ENCODE measurements around the gene KCNIP4.

Gene KCNIP4

DNA sequence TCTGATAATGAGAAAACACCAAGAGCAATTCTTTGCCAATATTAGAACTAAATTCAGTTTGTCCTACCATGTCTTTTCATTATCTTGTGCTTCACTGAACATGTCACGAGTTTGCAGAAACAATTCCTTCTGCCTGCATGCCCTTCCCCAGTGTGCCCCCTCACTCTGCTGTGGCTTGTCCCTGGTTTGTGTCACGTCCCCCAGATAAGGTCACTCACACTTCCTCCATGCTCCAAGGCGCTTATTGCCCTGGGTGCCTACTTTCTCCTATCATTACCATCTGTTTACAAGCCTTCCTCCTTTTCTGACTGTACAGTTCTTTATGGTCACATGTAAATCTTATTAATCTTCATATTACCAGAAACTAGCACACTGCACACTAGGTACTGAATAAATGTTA lies 394.1 kb downstream of the KCNIP4 start:
- DNase-seq, result no peak

DNA sequence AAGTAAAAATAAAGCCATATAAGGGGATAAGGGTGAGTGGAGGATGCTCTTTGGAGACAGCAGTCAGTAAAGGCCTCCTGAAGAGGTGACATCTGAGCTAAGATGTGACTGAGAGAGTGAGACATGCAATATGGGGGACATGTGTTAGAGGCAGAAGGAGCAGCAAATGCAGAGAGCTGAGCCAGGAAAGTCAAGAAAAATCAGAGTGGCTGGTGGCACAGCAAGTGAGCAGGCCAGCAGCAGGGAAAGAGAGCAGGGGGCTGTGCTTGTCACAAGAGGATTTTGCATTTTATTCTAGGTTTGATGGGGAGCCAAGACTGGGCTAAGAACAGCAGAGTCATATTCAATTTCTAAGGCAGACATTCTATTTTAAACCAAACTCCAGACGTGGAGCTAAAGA lies 394.5 kb downstream of the KCNIP4 start:
- DNase-seq, result no peak

DNA sequence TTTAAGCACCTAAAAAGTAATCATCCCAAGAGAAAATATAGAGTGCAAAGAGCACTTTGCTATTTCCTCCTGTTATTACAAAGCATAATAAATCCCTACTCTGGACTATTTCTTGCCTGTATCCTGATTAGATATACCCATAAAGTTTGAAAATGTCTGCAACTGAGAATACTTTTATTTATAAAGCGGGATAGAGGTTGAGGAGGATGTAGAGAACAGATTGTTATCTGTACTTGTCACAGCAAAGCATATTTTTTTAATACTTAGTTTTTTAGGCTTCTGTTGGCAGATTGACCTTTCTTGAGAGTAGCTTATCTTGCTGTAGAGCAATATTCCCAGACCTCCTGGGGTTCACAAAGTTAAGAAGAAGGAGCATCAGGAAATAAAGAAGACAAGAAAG lies 396.1 kb downstream of the KCNIP4 start:
- DNase-seq, result no peak

DNA sequence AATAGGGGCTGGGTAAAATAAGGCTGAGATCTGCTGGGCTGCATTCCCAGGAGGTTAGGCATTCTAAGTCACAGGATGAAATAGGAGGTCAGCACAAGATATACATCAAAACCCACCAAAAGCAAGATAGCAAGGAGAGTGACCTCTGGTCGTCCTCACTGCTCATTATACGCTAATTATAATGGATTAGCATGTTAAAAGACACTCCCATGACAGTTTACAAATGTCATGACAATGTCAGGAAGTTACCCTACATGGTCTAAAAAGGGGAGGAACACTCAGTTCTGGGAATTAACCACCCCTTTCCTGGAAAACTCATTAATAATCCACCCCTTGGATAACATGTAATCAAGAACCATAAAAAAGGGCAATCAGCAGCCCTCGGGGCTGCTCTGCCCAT lies 403.6 kb downstream of the KCNIP4 start:
- no peak for DNase-seq

DNA sequence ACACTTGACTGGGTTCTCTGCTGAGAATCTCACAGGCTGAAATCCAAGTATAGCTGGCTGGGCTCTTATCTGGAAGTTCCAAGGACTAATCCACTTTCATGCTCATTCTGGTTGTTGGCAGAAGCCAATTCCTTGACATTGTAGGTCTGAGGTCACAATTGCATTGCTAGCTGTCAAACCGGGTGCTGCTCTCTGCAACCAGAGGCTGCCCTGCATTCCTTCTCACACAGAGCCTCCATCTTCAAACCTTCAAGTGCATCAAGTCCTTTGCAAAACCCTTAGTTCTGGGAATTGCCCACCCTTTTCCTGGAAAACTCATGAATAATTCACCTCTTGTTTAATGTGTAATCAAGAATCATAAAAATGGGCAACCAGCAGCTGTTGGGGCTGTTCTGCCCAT lies 404.2 kb downstream of the KCNIP4 start:
- DNase-seq, result no peak

DNA sequence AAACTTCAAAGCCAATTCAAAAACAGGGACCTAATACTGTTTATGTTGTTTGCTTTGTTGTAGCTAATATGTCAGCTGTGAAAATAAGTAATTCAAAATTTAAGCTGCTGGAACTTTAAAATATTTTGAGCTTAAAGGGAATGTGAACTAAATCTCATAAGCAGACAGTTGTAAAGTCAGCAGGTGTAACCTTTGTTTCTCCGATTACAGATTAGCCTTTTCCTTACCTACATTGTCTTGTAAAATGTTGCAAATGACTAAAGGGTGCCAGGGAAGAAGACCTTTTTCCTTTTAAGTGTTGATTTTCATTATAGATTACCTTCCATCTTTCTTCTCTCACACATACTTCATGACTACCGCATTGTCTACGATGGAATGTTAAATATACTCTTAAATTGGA lies 405.1 kb downstream of the KCNIP4 start:
- no peak for DNase-seq

DNA sequence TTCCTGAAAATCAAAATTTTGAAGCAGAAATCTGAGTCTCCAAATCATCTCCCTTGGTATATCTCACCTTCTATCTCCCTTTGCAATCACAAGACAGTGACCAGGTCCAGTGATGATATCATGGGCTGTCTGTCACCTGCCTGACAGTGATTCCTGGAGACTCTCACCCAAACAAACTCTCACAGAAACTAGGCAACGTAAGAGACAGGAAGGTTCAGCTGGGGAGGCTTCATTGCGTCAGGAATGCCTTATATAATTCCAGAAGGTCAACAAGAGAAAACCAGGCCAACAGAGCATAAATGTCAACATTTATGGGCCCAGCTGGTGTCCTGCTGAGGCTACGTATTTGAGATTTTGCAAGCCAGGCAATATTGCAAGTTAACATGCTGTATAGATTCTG lies 412.7 kb downstream of the KCNIP4 start:
- DNase-seq, result no peak

DNA sequence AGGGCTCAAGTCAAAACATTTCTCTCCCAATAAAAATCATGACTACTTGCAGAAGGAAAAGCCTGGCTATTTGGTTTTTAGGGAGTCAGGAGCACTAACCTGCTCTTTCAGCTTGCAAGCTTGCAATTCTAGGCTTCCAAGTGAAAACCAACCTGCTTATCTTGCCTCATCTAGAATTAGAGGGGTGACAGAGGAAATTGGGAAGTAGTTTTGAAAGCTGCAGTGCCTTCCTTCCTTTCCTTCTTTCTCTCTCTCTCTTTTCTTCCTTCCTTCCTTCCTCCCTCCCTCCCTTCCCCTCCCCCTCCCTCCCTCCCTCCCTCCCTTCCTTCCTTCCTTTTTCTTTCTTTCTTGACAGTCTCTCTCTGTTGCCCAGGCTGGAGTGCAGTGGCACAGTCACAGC lies 417.5 kb downstream of the KCNIP4 start:
- no peak for DNase-seq

DNA sequence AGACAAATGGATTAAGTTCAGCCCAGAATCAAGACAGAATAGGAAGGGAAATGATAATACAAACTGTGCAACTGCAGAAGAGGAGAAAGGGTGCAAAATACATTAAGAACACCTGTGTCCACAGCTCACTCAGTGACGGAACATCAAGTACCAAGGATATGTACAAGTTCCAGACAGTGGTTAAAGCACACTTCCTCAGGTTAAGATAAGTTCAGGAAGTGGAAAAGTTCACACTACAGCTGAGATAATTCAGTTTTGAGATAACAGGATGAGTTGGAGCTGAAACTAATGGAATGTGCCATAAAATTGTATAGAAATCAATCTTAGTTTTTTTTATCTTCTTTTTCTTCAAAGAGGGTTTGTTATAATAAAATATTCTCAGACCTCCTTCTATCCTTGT lies 419.4 kb downstream of the KCNIP4 start:
- no peak for DNase-seq

DNA sequence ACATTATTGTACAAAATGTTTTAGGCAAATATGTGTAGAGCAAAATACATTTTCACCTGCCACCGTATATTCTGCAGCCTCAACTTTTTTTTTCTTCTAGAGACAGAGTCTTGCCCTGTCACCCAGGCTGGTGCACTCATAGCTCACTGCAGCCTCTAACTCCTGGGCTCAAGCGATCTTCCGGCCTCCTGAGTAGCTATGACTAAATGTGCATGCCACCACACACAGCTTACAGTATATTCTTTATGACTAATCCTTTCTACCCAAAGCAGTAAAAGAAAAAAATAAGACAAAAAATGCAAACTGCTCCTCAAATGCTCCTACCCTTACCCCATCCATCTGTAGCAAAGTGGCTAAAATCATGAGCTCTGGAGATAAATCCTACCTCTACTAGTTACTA lies 426.3 kb downstream of the KCNIP4 start:
- DNase-seq, result no peak

DNA sequence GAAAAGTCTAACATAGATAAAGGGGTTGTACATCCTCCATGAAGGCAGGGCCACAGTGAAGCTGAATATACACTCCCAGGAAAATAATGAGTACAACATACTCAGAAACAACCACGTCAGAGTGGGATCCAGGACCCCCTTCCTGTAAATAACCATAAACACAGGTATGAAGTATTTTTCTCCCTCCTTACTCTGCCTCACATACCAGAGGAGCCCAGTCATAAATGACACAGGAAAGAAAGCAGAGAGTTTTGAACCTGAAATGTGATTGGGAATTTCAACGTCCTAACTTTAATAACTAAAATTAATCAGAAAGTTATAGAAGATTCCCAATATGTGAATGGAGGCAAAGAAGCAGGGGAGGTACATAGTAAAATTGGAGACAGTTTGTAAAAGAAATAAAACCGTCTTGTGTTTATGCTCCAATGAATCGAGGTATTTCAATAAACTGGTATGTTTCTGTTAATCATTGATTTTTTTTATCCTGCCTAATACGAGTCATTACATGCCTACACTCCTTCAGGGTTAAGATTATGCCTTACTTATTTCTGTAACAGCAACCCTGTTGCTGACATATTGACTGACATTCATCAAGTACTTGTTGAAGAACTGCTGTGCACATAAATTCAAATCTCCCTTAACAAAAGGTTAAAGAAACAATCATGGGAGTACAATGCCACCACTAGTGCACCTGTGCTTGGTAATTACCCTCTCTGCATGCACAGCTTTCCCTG lies 431.3 kb downstream of the KCNIP4 start:
- no peak for DNase-seq

DNA sequence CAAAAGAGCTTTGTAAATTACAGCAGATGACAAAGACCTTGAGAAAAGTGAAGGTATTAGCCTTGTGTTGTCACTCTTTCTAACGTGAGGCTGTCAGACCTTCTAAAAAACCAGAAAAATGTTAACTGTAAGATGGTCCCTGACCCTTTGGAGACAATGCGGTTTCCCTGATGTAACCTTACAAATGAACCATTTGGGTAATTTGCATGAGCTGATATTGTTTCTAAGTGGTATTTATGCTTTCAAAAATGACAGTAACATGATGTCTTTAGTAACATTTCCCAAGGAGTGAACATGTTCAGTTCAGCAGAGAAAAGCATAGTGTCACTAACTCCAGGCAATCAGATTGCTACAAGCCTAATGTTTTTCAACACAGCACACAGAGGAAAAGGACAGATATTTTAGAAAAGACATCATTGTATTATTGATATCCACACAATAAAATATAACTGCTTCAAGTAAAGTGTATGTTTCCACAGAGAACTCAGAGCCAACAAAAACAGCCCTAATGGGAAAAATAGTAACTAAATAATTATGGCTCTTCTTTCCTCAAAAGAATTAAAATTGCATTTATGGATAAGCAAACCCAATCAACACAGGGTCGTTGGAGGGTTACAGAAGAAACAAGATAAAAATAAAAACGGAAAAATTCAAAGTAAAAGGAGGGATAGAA lies 434.4 kb downstream of the KCNIP4 start:
- DNase-seq, result no peak

DNA sequence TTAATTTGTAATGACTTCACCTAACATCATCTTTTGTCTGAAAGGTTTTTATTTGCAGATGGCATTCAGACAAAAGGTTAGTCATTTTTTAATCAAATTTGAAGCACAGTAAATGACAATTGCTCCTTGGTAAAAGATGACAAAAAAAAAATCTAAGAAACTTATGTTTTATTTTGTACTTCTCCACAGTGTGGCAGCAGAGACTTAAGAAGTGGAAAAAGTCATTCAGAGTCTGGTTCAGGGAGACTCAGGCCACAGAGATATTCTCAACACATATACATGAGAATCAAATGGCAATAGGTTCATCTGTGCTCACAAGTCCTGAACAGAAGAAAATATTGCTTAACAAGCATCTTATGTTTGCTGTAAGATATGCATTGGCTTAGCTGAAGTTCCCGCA lies 436.2 kb downstream of the KCNIP4 start:
- DNase-seq, result no peak

DNA sequence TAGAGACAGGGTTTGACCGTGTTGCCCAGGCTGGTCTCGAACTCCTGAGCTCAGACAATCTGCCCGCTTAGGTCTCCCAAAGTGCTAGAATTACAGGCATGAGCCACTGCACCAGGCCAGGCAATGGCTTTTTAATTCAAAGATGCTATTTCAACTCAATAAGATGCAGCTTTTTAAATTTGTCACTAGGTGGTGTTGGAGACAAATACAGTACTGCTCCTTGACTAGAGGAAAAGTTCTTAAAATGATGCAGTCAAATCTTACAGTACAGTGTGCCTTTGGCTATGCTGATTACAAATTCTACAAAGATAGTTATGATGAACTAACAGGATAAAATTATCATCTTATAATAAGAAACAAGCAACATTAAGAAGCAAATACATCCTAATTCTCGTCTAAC lies 441.1 kb downstream of the KCNIP4 start:
- no peak for DNase-seq

DNA sequence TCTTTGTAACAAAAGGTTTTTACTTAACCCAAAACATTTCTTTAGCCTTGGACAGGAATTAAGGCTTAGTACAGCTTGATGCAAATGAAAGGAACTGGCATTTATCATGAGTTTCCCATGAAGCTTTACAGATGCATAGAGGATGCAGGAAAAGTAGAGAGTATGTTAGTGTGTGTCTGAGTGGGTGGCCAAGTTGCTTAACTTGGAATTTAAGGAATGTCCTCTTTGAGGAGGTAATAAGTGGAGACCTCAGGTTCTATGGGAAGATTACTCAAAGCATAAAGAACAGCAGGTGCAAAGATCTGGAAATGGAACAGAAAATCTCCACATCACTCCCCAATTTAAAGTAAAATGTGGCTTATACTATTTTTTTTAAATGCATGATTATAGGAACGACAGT lies 457.9 kb downstream of the KCNIP4 start:
- DNase-seq, result no peak

DNA sequence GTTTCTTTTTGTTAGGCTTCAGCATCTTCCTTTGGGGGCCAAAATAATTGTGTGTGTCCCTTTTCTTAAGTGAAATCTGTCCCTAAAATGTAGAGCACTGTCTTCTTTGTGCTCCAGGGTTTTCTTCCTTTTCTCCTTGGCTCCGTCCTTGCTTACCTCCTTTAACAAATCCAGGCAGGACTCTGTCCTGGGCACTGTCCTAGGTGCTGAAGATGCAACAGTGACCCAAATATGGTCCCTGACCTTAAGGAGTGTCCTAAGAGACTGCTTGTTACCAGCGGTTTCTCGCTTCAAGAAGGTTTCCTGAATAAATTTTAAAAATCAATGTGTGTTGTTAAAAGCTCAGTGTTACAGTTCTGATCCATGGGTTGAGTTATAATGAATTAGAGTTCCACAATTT lies 471.8 kb downstream of the KCNIP4 start:
- DNase-seq, result no peak

DNA sequence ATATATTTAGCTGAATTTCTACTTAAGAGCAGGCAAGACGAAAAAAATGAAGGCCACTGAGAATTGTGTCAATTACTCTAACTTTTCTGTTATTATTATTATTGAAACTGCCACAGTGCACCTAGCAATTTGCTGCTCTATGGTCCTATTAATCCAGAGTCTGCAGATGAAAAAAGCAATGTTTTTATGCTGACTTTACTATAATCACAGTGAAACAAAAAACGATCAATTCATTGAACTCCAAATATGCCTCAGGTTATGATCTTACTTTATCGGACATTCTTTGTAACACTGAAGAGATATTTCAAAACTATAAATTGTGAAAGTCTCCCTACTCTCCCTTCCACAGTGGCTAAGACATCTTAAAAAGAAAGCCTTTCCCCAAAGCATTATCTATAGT lies 474.4 kb downstream of the KCNIP4 start:
- DNase-seq, result no peak

DNA sequence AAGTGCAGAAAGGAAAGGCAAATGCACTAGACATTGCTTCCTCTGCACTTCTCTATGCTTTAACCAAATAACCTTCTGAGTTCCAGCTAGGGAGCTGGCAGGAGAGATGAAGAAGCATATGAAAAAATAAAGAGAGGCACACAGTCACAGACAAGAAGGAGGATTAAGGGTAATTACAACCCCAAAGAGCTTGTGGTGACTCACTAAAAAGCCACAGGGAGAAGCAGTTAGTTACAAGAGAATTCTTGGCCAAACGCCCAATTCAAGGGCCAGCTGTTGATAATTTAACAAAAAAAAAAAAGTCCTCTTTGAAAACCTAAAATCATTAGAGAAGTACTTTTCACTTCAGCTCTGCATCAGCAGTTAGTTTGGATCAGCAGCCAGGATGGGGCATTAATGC lies 478.0 kb downstream of the KCNIP4 start:
- no peak for DNase-seq

DNA sequence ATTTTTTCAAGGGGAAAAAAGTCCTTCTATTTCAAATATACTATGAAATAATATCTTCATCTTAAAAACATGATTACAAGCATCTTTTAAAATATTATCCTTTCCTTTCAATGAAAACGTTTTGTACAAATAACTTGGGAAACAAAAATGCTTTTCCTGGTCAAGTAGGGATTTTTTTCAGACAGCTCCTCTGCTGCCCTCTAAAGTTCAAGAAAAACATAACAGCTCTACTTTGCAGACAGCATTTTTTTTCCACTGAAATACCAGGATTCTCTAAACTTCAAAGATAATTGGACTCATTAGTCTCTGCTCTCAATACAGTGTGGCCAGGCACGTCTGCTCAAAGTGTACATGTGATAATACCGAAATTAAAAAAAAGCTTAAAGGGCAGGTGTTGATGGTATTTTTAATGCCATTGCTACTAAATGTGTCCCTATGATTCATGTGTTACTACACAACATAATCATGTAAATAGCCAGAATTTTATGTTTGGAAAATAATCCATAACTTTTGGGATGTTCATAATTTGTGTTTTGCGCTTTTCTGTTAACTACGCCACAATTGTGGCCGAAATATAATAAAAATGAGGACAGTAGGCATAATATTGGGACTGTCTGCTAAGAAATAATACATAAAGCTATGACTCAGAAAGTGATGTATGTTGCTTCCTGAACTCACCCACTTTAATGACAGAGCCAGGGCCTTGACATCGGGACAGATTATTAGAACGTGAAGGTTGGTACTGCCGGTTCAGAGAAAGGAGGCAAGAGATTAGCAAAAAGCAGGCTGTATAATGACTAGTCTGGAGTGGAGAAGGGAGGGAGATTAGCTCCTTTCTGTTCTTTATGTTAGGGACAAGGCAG lies 478.9 kb downstream of the KCNIP4 start:
- DNase-seq, result no peak

DNA sequence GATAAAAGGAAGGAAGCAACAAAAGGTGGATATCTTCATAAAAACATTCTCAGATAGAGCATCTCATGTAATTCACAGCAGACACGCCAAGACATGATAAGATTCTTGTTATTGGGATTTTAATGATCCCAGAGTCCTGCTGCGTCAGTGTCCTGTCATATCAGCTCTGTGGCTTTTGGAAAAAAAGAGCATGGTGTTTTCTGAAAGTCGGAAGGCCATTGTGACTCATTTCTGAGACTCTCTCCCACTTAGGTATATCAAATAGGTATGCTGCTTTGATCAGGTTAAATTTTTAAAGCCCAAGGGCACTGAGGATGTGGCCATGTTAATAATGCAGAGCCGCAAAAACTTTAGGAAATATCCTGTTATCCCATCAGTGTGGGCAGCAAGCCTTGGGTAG lies 481.0 kb downstream of the KCNIP4 start:
- DNase-seq, result no peak

DNA sequence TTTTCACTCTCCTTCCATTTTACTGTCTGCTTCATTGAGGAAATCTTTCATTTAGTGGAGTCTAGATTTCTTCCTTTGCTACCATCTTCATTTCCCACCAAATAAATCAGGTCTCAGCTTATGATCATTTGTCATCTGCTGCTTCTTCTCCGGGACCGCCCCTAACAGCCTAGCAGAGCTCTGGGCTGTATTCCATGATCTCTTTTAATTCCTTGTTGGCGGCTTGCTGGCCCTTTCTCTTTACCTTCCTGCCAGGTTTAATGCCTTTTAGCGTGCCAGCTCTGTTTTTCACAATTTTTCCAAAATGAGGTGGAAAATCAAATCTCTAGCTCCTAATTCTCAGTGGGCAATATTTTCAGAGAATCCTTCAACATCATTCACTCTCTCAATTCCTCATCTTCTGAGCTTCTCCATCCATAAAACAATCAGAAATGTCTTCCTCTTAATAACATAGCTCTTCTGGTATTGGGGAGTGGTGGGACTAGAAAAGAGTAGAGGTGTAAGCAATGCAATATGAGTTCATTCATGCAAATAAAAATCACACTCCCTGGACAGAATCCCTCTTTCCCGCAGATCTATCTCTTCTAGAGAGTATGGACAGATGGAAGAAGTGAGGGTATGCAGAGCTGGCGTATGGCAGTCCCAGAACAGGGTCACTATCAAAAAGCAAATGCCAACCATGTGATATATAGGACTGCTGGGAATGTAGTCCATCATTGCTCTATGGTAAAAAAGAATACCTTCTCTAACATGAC lies 491.3 kb downstream of the KCNIP4 start:
- DNase-seq, result no peak

DNA sequence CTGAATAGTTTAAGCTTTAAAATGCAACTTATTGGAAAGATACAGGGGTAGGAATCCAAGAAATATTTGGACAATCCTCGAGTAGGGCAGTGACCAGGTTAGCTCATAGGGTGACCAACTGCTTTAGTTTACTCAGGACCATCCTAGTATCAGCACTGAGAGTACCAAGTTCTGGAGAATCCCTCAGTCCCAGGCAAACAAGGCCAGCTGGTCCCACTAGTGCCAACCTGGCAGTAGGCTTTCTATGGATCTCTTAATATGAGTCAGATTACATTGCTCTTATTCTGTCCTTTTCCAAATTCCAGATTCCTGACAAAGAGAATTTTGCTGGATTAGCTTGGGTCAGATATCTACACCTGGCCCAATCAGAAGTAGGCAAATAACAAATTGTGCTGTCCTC lies 493.7 kb downstream of the KCNIP4 start:
- no peak for DNase-seq

DNA sequence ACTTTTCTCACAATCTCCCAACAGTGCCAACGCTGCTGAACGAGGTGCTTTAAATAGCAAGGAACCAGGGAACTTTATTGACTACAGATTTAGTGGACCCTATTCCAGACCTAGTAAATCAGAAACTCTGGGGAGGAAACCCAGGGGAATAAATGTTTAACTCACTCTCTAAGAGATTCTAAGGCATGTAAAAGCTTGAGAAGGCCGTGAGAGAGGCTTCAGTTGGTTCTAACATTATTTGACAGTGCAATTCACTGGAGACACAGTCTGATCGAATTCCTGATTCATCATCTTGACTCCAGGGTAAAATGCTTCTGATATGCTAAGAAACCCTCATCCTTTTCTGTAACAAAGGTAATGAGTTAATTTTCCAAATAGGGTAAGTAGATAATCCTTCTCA lies 494.4 kb downstream of the KCNIP4 start:
- DNase-seq, result no peak
